Kidney epithelial cell (primary cell): ENCODE results near the gene PGS1. TPM values are rescaled to one million over a fixed set of nuclear protein-coding genes. Genes with fewer than 3 reads are reported as not detected.

ENCODE experiments used
- DNase-seq: peaks from one replicate; pipeline ENCODE4 v3.0.0-alpha.2; 2010; ENCODE audit warnings: low read depth
- H3K27me3 ChIP-seq: 2 replicates; pipeline ENCODE4 v1.6.0; 2011; ENCODE audit warnings: low read length; ENCODE audit not compliant: control insufficient read depth, insufficient read depth
- H3K36me3 ChIP-seq: 2 replicates; pipeline ENCODE4 v1.5.1; 2011; ENCODE audit warnings: low read length; ENCODE audit not compliant: control insufficient read depth, insufficient read depth
- H3K4me3 ChIP-seq: 2 replicates; pipeline ENCODE4 v1.5.1; 2011; ENCODE audit warnings: low read depth, mild to moderate bottlenecking, control low read depth, low read length
- total RNA-seq: library from RNA; depleted of rRNA; stranded (reverse); fragments of >200 nt; gene quantifications from 2 replicates; pipeline ENCODE4 v1.2.3, GENCODE V29; 2015
- TF ChIP-seq, protein P1 (sequence below): IDR thresholded peaks from 2 replicates; pipeline ENCODE4 v1.5.1; 2011; ENCODE audit warnings: mild to moderate bottlenecking, moderate library complexity, low read length, control low read depth, inconsistent platforms; ENCODE audit not compliant: insufficient read depth, poor library complexity, severe bottlenecking

Gene PGS1
- total RNA-seq, 1 donor from 2014 or later: 34.5 TPM

DNA sequence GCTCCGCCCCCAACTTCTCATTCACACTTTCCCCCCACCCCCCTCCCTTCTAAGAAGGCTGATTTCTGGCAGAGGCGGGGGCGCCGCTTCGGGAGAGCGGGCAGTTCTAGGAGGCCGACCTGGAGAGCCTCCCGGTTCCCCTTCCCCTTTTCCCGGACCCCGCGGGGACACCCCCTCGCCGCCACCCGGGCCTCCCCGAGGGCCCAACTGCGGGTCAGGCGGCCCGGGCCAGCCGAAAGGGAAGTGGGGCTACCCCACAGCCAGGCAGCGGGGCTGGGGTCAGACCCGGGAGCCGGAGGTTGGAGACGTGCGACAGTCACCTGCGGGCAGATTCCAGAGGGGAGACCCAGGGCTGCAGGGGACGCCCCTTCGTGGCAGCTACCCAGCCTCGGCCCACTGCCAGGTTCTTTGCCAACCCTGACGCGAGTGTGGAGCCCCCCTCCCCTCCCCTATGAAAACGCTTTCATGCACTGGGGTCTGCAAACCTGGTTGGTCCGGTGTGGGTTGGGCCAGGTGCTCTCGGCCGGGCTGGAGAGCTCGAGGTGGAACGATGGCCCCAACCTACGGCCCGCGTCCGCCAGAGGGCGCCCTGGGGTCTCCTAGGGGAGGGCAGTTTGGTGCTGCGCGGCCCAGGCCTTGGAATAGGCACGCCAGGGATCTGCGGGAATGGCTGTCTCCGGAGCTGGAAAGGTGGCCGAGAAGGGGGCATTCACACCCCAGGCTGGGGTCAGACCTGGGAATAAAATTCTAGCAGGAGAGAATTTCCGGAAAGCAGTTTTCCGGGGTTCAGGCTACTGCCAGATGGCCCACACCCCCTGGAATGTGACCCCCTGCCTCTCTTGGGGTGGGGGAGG is 17.9 kb upstream of the PGS1 start:
- TF ChIP-seq, protein P1, sequence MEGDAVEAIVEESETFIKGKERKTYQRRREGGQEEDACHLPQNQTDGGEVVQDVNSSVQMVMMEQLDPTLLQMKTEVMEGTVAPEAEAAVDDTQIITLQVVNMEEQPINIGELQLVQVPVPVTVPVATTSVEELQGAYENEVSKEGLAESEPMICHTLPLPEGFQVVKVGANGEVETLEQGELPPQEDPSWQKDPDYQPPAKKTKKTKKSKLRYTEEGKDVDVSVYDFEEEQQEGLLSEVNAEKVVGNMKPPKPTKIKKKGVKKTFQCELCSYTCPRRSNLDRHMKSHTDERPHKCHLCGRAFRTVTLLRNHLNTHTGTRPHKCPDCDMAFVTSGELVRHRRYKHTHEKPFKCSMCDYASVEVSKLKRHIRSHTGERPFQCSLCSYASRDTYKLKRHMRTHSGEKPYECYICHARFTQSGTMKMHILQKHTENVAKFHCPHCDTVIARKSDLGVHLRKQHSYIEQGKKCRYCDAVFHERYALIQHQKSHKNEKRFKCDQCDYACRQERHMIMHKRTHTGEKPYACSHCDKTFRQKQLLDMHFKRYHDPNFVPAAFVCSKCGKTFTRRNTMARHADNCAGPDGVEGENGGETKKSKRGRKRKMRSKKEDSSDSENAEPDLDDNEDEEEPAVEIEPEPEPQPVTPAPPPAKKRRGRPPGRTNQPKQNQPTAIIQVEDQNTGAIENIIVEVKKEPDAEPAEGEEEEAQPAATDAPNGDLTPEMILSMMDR: peak; percentile 95
- no peak for DNase-seq
- Histone ChIP-seq H3K4me3 (peak overlapping the region; percentile 94), H3K27me3 (no peaks in the 10 kb centered on the region), H3K36me3 (peaks cover 6% of the 10 kb centered on the region)

DNA sequence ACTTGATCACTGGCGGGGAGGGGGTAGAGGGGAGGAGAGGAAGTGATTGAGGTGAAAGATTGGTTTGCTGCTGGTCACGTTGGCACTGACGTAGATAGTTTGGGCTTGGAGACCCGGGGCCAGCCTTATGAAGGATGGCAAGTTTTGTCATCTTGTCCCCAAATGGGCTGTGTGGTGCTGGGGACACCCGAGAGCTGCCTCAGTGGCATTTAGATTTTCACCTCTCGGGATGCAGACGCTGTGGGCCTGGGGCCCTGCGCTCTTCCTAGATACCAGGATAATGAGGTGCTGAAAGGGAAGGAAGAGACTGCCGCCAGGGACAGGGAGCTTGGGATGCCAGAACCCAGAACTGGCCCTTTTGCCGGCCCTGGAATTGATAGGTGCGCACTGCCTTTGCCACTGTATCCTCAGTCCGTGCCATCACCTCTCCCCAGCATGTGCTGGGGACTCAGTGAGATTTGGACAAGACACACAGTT is 17.2 kb upstream of the PGS1 start:
- no peak overlapping the region for H3K4me3 ChIP-seq

DNA sequence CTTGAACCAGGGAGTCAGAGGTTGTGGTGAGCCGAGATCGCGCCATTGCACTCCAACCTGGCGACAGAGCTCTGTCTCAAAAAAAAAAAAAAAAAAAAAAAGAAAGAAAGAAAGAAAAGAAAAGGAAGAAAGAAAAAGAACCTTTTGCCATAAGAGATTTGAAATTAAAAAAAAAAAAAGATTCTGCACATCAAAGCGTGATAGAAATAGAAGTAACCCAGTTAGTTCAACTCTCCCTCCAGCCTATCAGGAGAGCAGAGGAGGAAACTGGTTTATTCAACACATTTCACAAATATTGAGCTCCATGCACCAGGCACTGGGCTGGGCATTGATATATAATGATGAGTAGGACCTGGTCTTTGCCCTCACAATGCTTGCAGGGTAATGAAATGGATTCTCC is 16.2 kb upstream of the PGS1 start:
- Histone ChIP-seq H3K36me3 (peaks cover 5% of the 10 kb centered on the region), H3K4me3 (no peak overlapping the region), H3K27me3 (no peaks in the 10 kb centered on the region)
- TF ChIP-seq, protein P1: no peak
- DNase-seq: no peak

More for the DNA sequence above, 17.2 kb upstream of the PGS1 start:
- TF ChIP-seq, protein P1: no peak
- no peak for DNase-seq
- Histone ChIP-seq H3K27me3 (no peaks in the 10 kb centered on the region), H3K36me3 (peaks cover 5% of the 10 kb centered on the region)

DNA sequence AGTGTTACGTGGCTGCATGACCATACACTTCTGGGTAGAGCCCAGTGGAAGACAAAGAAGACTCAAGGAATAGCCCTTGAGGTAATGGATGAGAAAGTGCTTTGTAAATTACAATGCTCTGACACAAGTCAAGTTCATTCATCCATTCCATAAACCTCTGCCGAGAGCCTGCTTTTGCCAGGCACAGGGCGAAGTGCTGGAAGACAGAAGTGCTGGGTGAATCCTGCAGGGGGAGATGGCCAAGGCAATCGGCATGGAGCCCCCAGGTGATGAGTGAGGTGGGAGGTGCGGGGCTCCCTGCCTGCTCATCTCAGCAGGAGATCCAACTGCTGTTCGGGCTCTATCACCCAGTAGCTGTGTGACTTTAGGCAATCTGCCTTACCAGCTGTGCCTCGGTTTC is 15.8 kb upstream of the PGS1 start:
- Histone ChIP-seq H3K27me3 (no peaks in the 10 kb centered on the region), H3K36me3 (peaks cover 5% of the 10 kb centered on the region), H3K4me3 (no peak overlapping the region)
- TF ChIP-seq, protein P1: peak; percentile 39
- no peak for DNase-seq

DNA sequence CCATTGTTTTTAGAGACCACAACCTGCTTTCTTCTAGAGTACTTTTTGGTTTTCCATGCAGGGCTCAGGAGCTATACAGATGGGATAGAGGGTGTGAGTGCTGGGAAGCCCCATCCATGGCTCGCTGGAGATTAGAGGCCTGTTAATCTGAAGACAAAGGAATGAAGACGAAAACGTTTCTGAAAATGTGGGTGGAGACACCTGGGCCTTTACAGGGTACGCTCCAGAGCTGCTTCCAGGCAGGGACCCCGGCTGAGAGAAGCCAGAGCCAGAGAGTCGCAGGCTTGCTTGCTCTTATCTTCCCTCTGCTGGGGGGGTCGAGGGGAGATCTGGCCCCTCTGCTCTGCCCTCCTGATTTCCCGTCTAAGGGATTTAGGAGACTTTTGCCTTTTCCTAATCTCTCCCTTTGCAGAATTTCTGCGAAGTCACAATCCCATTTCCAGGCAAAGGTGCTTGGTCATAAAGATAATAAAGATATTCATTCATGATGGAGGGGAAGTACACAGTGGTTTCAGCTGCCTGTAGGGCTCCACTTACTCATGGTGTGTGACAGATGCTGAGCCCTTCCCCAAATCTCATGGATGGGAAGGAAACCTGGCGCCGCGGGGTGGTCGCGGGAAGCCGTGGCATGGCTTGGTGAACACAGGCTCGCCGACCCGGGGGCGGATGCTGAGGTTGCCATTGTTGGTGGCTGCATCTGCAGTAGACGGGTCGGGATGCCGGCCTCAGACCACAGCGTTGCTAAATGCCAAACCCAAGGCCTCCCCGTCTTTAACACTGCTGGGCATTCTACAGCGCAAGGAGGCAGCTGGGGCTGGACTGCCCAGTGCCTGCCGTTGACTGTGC is 13.8 kb upstream of the PGS1 start:
- Histone ChIP-seq H3K36me3 (no peaks in the 10 kb centered on the region), H3K4me3 (no peak overlapping the region), H3K27me3 (no peaks in the 10 kb centered on the region)
- TF ChIP-seq, protein P1: no peak
- DNase-seq: no peak
